SU-DHL-6 (cell line): ENCODE results near the gene TGFB1.

Experiments used
- H2AFZ ChIP-seq: fragments of 200-600 bp; sonication (generic); 2 replicates; pipeline ENCODE4 v1.6.1; 2014; ENCODE audit warnings: low read depth, mild to moderate bottlenecking, moderate library complexity, mixed read lengths, antibody characterized with exemption, low read length; ENCODE audit not compliant: severe bottlenecking
- H3F3A ChIP-seq: fragments of 200-600 bp; shearing (Covaris generic); 2 replicates; pipeline ENCODE4 v1.6.0; 2016; ENCODE audit warnings: antibody characterized with exemption, mild to moderate bottlenecking; ENCODE audit not compliant: insufficient read depth
- H3K27ac ChIP-seq: fragments of 200-600 bp; sonication (generic); 2 replicates; pipeline ENCODE4 v1.5.1; 2016; ENCODE audit warnings: low read depth, mild to moderate bottlenecking, low read length, moderate library complexity, mixed read lengths
- H3K27me3 ChIP-seq: fragments of 200-600 bp; sonication (generic), shearing (Covaris generic); 2 replicates; pipeline ENCODE4 v1.6.0; 2014; ENCODE audit warnings: mild to moderate bottlenecking, low read length
- H3K36me3 ChIP-seq: fragments of 200-600 bp; sonication (generic); 2 replicates; pipeline ENCODE4 v1.6.1; 2014; ENCODE audit warnings: mild to moderate bottlenecking, low read length, mixed read lengths
- H3K4me2 ChIP-seq: fragments of 300-600, 200-600 bp; shearing (Covaris generic), sonication (generic); 2 replicates; pipeline ENCODE4 v1.6.0; 2014; ENCODE audit warnings: low read length, low read depth, mild to moderate bottlenecking; ENCODE audit not compliant: poor library complexity, severe bottlenecking
- H3K4me3 ChIP-seq: fragments of 200-600 bp; sonication (generic); 2 replicates; pipeline ENCODE4 v1.5.1; 2014; ENCODE audit warnings: antibody characterized with exemption, low read length, mild to moderate bottlenecking, mixed read lengths; ENCODE audit not compliant: insufficient read depth, poor library complexity, severe bottlenecking
- H3K79me2 ChIP-seq: fragments of 200-600 bp; sonication (generic); 2 replicates; pipeline ENCODE4 v1.6.1; 2014; ENCODE audit warnings: mild to moderate bottlenecking, low read length, moderate library complexity; ENCODE audit not compliant: insufficient read depth
- H3K9ac ChIP-seq: fragments of 200-600 bp; sonication (generic); 2 replicates; pipeline ENCODE4 v1.7.0; 2014; ENCODE audit warnings: mild to moderate bottlenecking, low read length
- H3K9me2 ChIP-seq: fragments of 200-600 bp; sonication (generic); replicated peaks from 2 replicates; pipeline ENCODE4 v1.6.1; 2014; ENCODE audit warnings: low read length; ENCODE audit not compliant: insufficient read depth
- H3K9me3 ChIP-seq: fragments of 200-600 bp; sonication (generic); 2 replicates; pipeline ENCODE4 v1.6.1; 2014; ENCODE audit warnings: low read length, mixed read lengths; ENCODE audit not compliant: insufficient read depth
- H4K20me1 ChIP-seq: fragments of 200-600 bp; sonication (generic); 2 replicates; pipeline ENCODE4 v1.6.1; 2014; ENCODE audit warnings: low read depth, mild to moderate bottlenecking, antibody characterized with exemption, low read length, moderate library complexity, mixed read lengths
- EZH2phosphoT487 ChIP-seq: fragments of 200-600 bp; sonication (generic), shearing (Covaris generic); conservative IDR thresholded peaks from 2 replicates; pipeline ENCODE4 v1.6.1; 2018; ENCODE audit warnings: mild to moderate bottlenecking, antibody characterized with exemption, low read length, moderate library complexity, mixed read lengths
- TF ChIP-seq, protein P1 (sequence below): fragments of 200-600 bp; sonication (generic); IDR thresholded peaks from one replicate; pipeline ENCODE4 v1.5.1; 2017; ENCODE audit warnings: antibody characterized with exemption, mild to moderate bottlenecking, low read length, moderate library complexity; ENCODE audit not compliant: insufficient read depth, poor library complexity, severe bottlenecking

Gene TGFB1

GRCh38 chr19:41324231-41324702 is 29.5 kb downstream of the TGFB1 start:
- Histone ChIP-seq H4K20me1 (no peaks in the 10 kb centered on the region), H3F3A (peaks cover 31% of the 10 kb centered on the region), H3K79me2 (no peaks in the 10 kb centered on the region), H2AFZ (no peak overlapping the region), H3K4me2 (no peak overlapping the region), H3K9me2 (no peaks in the 10 kb centered on the region), H3K27ac (peak overlapping the region; percentile 40; the same call in 1 of the 2 replicates), H3K9ac (no peak overlapping the region), H3K9me3 (no peaks in the 10 kb centered on the region), H3K4me3 (no peak overlapping the region), H3K36me3 (no peaks in the 10 kb centered on the region), H3K27me3 (no peaks in the 10 kb centered on the region)
- TF ChIP-seq, protein P1, sequence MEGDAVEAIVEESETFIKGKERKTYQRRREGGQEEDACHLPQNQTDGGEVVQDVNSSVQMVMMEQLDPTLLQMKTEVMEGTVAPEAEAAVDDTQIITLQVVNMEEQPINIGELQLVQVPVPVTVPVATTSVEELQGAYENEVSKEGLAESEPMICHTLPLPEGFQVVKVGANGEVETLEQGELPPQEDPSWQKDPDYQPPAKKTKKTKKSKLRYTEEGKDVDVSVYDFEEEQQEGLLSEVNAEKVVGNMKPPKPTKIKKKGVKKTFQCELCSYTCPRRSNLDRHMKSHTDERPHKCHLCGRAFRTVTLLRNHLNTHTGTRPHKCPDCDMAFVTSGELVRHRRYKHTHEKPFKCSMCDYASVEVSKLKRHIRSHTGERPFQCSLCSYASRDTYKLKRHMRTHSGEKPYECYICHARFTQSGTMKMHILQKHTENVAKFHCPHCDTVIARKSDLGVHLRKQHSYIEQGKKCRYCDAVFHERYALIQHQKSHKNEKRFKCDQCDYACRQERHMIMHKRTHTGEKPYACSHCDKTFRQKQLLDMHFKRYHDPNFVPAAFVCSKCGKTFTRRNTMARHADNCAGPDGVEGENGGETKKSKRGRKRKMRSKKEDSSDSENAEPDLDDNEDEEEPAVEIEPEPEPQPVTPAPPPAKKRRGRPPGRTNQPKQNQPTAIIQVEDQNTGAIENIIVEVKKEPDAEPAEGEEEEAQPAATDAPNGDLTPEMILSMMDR = no peak
- no peak for TF ChIP-seq EZH2phosphoT487

DNA sequence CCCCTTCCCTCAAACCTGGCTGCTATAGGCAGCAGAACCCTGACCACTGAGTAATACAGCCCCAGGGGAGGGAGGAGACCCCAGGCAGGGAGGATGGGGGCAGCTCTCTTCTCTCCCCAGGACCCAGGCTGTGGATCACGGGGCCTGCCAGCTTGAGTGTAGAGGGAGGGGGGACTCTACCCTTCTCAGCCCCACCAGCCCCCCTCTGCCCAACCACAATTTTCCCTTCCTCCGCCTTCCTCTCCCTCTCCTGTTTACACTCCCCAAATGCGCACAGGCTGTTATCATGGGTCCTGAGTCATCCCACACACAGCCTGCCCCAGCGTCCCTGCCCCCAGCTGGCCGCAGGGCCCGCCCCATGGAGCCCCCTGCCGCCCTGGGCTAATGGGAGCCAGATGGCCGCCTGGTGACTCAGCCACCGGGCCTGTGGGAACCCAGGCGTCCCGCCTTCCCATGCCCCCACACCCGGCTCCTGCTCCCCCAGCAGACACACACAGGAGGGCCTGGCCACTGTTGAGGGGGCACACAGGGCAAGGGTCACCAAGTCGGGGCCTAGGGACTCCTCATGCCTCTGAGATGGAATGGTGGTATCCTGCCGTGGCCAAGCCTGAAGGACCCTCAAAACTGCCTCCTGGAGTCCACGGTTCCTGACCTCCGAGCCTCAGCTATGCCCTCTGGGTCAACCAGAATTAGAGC is 30.1 kb downstream of the TGFB1 start:
- H3K4me3 ChIP-seq = no peak overlapping the region
- H3K79me2 ChIP-seq = no peaks in the 10 kb centered on the region
- peak overlapping the region; percentile 17; the same call in 1 of the 2 replicates for H3K27ac ChIP-seq

GRCh38 chr19:41323023-41323422 is 30.7 kb downstream of the TGFB1 start:
- Histone ChIP-seq H3K79me2 (no peaks in the 10 kb centered on the region), H3K9me3 (no peaks in the 10 kb centered on the region), H3K4me3 (no peak overlapping the region), H3K27ac (peak overlapping the region; percentile 17; the same call in 1 of the 2 replicates), H3K27me3 (no peaks in the 10 kb centered on the region), H3K4me2 (no peak overlapping the region), H2AFZ (no peak overlapping the region), H3F3A (peaks cover 18% of the 10 kb centered on the region), H4K20me1 (no peaks in the 10 kb centered on the region), H3K9ac (no peak overlapping the region), H3K9me2 (no peaks in the 10 kb centered on the region), H3K36me3 (no peaks in the 10 kb centered on the region)
- TF ChIP-seq, protein P1 = no peak
- TF ChIP-seq EZH2phosphoT487 = no peak

More for the DNA sequence above, 30.1 kb downstream of the TGFB1 start:
- Histone ChIP-seq H3K4me2 (no peak overlapping the region), H3F3A (peaks cover 24% of the 10 kb centered on the region), H3K9ac (no peak overlapping the region), H3K36me3 (no peaks in the 10 kb centered on the region), H2AFZ (no peak overlapping the region), H4K20me1 (no peaks in the 10 kb centered on the region), H3K9me2 (no peaks in the 10 kb centered on the region), H3K27me3 (no peaks in the 10 kb centered on the region), H3K9me3 (no peaks in the 10 kb centered on the region)
- TF ChIP-seq, protein P1 = no peak
- no peak for TF ChIP-seq EZH2phosphoT487
